GM12872 (cell line): ENCODE results near the gene DIAPH2.

Experiments used
- TF ChIP-seq, protein P1 (sequence below): IDR thresholded peaks from 3 replicates; pipeline ENCODE4 v1.5.1; 2011; ENCODE audit warnings: low read depth, mild to moderate bottlenecking, low read length, moderate library complexity; ENCODE audit not compliant: insufficient read depth

DIAPH2 gene

DNA sequence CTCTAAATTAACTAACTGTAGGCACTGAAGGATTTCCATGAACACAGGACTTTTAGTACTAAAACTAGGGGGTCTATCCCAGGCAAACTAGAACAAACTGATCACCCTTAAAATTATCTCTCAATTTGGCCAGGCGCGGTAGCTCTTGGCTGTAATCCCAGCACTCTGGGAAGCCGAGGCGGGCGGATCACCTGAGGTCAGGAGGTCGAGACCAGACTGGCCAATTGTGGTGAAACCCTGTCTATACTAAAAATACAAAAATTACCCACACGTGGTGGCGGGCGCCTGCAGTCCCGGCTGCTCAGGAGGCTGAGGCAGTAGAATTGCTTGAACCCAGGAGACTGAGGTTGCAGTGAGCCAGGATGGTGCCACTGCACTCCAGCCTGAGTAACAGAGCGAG is 635.7 kb downstream of the DIAPH2 start:
- TF ChIP-seq, protein P1, sequence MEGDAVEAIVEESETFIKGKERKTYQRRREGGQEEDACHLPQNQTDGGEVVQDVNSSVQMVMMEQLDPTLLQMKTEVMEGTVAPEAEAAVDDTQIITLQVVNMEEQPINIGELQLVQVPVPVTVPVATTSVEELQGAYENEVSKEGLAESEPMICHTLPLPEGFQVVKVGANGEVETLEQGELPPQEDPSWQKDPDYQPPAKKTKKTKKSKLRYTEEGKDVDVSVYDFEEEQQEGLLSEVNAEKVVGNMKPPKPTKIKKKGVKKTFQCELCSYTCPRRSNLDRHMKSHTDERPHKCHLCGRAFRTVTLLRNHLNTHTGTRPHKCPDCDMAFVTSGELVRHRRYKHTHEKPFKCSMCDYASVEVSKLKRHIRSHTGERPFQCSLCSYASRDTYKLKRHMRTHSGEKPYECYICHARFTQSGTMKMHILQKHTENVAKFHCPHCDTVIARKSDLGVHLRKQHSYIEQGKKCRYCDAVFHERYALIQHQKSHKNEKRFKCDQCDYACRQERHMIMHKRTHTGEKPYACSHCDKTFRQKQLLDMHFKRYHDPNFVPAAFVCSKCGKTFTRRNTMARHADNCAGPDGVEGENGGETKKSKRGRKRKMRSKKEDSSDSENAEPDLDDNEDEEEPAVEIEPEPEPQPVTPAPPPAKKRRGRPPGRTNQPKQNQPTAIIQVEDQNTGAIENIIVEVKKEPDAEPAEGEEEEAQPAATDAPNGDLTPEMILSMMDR: no peak

DNA sequence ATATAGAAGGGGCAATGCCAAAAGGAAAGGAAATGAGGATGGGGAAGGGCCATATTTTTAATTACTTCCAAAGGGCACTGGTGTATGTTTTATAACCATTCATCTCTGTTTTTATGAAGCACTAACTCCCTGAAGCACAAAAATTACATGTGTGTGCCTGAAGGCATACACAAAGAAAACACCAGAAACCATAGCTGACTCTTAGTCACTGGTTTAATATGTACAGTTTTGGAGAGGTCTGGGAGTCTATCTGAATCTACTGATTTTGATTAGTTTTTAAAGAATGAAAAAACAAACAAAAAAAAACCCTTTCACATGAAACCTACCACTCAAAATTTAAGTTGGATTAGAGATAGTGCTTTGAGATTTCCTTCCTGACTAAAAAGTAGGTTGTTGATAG is 637.8 kb downstream of the DIAPH2 start:
- TF ChIP-seq, protein P1: no peak

DNA sequence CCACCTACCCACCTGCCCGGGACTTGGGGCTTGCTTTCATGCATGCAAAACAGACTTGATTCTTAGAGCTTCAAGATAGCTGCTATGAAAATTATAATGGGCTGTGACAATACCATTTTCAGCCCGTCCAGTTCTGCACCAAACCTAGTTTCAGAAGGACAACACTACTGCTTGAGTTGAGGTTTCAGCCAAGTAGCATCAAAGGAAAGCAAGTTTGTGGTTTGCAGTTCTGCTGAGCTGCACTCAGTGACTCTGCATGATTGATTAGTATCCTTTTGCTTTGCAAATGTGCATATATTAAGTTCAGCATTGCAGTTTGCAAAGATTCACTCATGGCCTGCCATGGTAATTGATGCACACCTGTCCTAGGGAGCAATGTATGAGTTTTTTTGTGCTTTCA is 641.8 kb downstream of the DIAPH2 start:
- TF ChIP-seq, protein P1: no peak

DNA sequence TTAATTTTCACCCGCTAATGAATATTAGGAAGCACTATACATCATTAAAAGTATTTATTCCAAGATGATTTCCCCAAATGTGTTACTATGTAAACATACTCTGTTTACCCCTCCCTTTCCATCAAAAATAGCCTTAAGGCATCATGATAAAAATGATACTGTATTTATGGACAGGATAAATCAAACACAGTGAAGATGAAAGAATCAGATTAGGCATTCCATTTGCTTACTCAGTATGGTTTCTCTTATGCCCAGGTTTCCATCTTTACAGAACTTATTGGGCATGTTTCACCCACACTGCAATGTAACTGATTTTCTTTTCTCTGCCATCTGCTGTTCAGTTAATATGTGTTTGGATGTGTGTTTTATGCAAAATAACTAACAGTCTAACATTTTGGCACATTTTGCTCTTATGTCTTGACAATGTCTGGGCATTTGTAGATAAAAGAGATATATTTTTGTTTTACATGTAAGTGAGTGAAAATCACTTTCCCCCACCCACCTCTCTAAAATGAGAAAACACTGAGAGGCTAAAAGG is 644.3 kb downstream of the DIAPH2 start:
- TF ChIP-seq, protein P1: no peak

DNA sequence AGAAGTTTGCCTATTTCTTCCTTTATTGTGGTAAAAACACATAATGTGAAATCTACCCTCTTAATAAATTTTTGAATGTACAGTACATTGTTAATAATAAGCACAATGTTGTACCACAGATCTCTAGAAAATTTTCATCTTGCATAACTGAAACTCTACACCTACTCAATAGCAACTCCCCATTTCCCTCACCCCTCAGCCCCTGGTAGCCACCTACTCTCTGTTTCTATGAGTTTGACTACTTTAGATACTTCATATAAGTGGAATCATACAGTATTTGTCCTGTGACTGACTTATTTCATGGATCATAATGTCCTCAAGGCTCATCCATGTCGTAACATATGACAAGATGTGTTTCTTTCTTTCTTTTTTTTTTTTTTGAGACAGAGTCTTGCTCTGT is 645.5 kb downstream of the DIAPH2 start:
- TF ChIP-seq, protein P1: no peak

DNA sequence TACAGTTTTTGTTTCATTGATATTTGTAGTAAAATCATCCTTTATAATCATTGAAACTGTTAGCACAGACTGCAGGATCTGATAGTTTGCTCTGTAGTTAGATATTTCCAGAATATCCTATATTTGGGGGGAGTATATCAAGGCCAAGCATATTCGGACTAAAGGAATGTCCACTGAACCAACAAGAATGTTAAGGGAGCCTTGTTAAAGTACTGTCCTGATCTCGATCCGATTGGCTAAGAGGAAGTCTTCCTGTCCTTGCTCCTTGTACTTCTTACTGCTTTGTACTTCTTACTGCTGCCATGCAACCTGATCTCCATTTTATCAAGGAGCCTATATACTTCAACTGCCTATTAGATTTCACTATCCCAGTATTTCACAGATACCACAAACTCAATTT is 648.3 kb downstream of the DIAPH2 start:
- TF ChIP-seq, protein P1: no peak

DNA sequence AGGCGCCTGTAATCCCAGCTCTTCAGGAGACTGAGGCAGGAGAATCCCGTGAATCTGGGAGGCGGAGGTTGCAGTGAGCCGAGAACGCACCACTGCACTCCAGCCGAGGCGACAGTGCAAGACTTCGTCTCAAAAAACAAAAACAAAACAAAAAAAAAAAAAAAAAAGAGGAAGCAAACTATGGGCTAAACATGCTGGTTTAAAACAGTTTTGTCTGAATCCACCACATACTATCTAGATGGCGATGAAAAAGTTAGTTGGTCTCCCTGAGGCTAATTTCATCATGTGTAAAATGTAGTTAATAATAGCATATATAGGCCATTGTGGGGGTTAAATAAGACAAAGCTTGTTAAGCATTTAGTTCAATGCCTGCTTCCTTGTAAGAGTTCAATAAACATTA is 650.2 kb downstream of the DIAPH2 start:
- TF ChIP-seq, protein P1: no peak
